HEK293T (cell line): ENCODE data around the gene GSAP.

Experiments used
- ARNT ChIP-seq: fragments of 450-650 bp; IDR thresholded peaks from 2 replicates; pipeline ENCODE4 v1.6.1; 2017; ENCODE audit warnings: mild to moderate bottlenecking
- BHLHE40 ChIP-seq: fragments of 450-650 bp; IDR thresholded peaks from 2 replicates; pipeline ENCODE4 v1.6.1; 2016; ENCODE audit warnings: mild to moderate bottlenecking, moderate library complexity, borderline replicate concordance
- FOXA1 ChIP-seq: fragments of 450-650 bp; IDR thresholded peaks from 2 replicates; pipeline ENCODE4 v1.6.1; 2016; ENCODE audit warnings: mild to moderate bottlenecking
- L3MBTL2 ChIP-seq: fragments of 450-650 bp; conservative IDR thresholded peaks from 2 replicates; pipeline ENCODE4 v1.6.1; 2016; ENCODE audit warnings: mild to moderate bottlenecking
- LEF1 ChIP-seq: fragments of 450-650 bp; IDR thresholded peaks from 2 replicates; pipeline ENCODE4 v1.6.1; 2017; ENCODE audit warnings: mild to moderate bottlenecking, borderline replicate concordance
- NFRKB ChIP-seq: fragments of 450-650 bp; IDR thresholded peaks from 2 replicates; pipeline ENCODE4 v1.6.1; 2016; ENCODE audit warnings: mild to moderate bottlenecking, moderate library complexity
- SP1 ChIP-seq: fragments of 450-650 bp; IDR thresholded peaks from 2 replicates; pipeline ENCODE4 v1.6.1; 2017
- SUZ12 ChIP-seq: fragments of 450-650 bp; IDR thresholded peaks from 2 replicates; pipeline ENCODE4 v1.6.1; 2016; ENCODE audit warnings: mild to moderate bottlenecking
- TARDBP ChIP-seq: fragments of 450-650 bp; IDR thresholded peaks from 2 replicates; pipeline ENCODE4 v1.6.1; 2016
- TF ChIP-seq, protein P1 (sequence below): fragments of 450-650 bp; IDR thresholded peaks from 2 replicates; pipeline ENCODE4 v1.6.1; 2016

GRCh38 chr7:77464589-77464988 lies 48.4 kb upstream of the GSAP start:
- TF ChIP-seq, protein P1, sequence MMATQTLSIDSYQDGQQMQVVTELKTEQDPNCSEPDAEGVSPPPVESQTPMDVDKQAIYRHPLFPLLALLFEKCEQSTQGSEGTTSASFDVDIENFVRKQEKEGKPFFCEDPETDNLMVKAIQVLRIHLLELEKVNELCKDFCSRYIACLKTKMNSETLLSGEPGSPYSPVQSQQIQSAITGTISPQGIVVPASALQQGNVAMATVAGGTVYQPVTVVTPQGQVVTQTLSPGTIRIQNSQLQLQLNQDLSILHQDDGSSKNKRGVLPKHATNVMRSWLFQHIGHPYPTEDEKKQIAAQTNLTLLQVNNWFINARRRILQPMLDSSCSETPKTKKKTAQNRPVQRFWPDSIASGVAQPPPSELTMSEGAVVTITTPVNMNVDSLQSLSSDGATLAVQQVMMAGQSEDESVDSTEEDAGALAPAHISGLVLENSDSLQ, result no peak
- TF ChIP-seq L3MBTL2, result no peak
- no peak for TF ChIP-seq TARDBP
- no peak for TF ChIP-seq LEF1
- no peak for TF ChIP-seq NFRKB
- TF ChIP-seq FOXA1, result no peak
- TF ChIP-seq ARNT, result no peak
- TF ChIP-seq SP1, result no peak
- no peak for TF ChIP-seq SUZ12
- no peak for TF ChIP-seq BHLHE40
